GM23248 (cell line): Measurements from ENCODE around the gene RNF14. TPM values are rescaled to one million over a fixed set of nuclear protein-coding genes. Genes with fewer than 3 reads are reported as not detected.

Experiments
- DNase-seq: peaks from one replicate; pipeline ENCODE4 v3.0.0-alpha.2; 2015
- H2AFZ ChIP-seq: fragments of 200-600 bp; sonication (generic); 2 replicates; pipeline ENCODE4 v1.6.1; 2016; ENCODE audit warnings: antibody characterized with exemption
- H3F3A ChIP-seq: fragments of 200-600 bp; sonication (generic); 2 replicates; pipeline ENCODE4 v1.6.1; 2016; ENCODE audit warnings: mild to moderate bottlenecking, antibody characterized with exemption, mixed run types; ENCODE audit not compliant: insufficient read depth
- H3K27ac ChIP-seq: fragments of 200-600 bp; sonication (generic); 2 replicates; pipeline ENCODE4 v1.5.1; 2016; ENCODE audit warnings: mild to moderate bottlenecking
- H3K27me3 ChIP-seq: fragments of 200-600 bp; sonication (generic); replicated peaks from 2 replicates; pipeline ENCODE4 v1.6.1; 2016; ENCODE audit warnings: mild to moderate bottlenecking; ENCODE audit not compliant: insufficient read depth
- H3K36me3 ChIP-seq: fragments of 200-600 bp; sonication (generic); 2 replicates; pipeline ENCODE4 v1.6.1; 2016; ENCODE audit warnings: low read depth, mild to moderate bottlenecking
- H3K4me1 ChIP-seq: fragments of 200-600 bp; sonication (generic); 2 replicates; pipeline ENCODE4 v1.6.1; 2016; ENCODE audit warnings: mild to moderate bottlenecking; ENCODE audit not compliant: insufficient read depth
- H3K4me2 ChIP-seq: fragments of 200-600 bp; sonication (generic); one replicate; pipeline ENCODE4 v1.6.1; 2016; ENCODE audit warnings: mild to moderate bottlenecking; ENCODE audit not compliant: unreplicated experiment
- H3K4me3 ChIP-seq: fragments of 200-600 bp; sonication (generic); 2 replicates; pipeline ENCODE4 v1.5.1; 2016; ENCODE audit warnings: mild to moderate bottlenecking
- H3K79me2 ChIP-seq: fragments of 200-600 bp; sonication (generic); 2 replicates; pipeline ENCODE4 v1.6.1; 2016; ENCODE audit warnings: mild to moderate bottlenecking; ENCODE audit not compliant: insufficient read depth
- H3K9ac ChIP-seq: fragments of 200-600 bp; sonication (generic); 2 replicates; pipeline ENCODE4 v1.6.1; 2016; ENCODE audit warnings: mild to moderate bottlenecking
- H3K9me2 ChIP-seq: fragments of 200-600 bp; sonication (generic); 2 replicates; pipeline ENCODE4 v1.6.1; 2016; ENCODE audit warnings: mixed run types, mild to moderate bottlenecking, moderate library complexity; ENCODE audit not compliant: insufficient read depth
- H3K9me3 ChIP-seq: fragments of 200-600 bp; sonication (generic); one replicate; pipeline ENCODE4 v1.6.1; 2017; ENCODE audit warnings: low read depth
- H4K20me1 ChIP-seq: fragments of 200-600 bp; sonication (generic); 2 replicates; pipeline ENCODE4 v1.6.0; 2016; ENCODE audit not compliant: insufficient read depth
- EZH2 ChIP-seq: fragments of 200-600 bp; sonication (generic); IDR thresholded peaks from 2 replicates; pipeline ENCODE4 v1.6.1; 2018; ENCODE audit warnings: antibody characterized with exemption, mild to moderate bottlenecking; ENCODE audit not compliant: insufficient read depth, poor library complexity, severe bottlenecking
- EZH2phosphoT487 ChIP-seq: fragments of 200-600 bp; sonication (generic); IDR thresholded peaks from 2 replicates; pipeline ENCODE4 v1.6.1; 2018; ENCODE audit warnings: antibody characterized with exemption, moderate library complexity, mild to moderate bottlenecking, low read depth; ENCODE audit not compliant: insufficient read depth
- WGBS, 2 experiments: methylation state at CpG; one replicate each; pipeline ENCODE4 v1.1.6; 2015 to 2017; ENCODE audit warnings: low lambda C conversion rate in 2 of 2, low coverage in 1 of 2; ENCODE audit errors: missing lambda C conversion rate in 2 of 2; 5-methylcytosine and 5-hydroxymethylcytosine counted together
- in situ Hi-C: fragments of 300-500 bp; cut with MboI; formaldehyde crosslinking; loops from 2 replicates; pipeline ENCODE4 v1.15.0; 2020
- polyA plus RNA-seq: library from polyadenylated mRNA; unstranded; fragments of >200 nt; fragmentation: Nextera tagmentation; extraction: Ambion mirVana; gene quantifications from 2 replicates; pipeline ENCODE4 v1.2.1, GENCODE V29; 2016
- total RNA-seq: library from RNA; depleted of rRNA; stranded (reverse); fragments of >200 nt; shearing (Covaris generic); gene quantifications from 2 replicates; pipeline ENCODE4 v1.2.3, GENCODE V29; 2014

The RNF14 gene
- total and polyA plus RNA-seq, 2 experiments from 2014 or later, result 77.8 to 101 TPM

DNA sequence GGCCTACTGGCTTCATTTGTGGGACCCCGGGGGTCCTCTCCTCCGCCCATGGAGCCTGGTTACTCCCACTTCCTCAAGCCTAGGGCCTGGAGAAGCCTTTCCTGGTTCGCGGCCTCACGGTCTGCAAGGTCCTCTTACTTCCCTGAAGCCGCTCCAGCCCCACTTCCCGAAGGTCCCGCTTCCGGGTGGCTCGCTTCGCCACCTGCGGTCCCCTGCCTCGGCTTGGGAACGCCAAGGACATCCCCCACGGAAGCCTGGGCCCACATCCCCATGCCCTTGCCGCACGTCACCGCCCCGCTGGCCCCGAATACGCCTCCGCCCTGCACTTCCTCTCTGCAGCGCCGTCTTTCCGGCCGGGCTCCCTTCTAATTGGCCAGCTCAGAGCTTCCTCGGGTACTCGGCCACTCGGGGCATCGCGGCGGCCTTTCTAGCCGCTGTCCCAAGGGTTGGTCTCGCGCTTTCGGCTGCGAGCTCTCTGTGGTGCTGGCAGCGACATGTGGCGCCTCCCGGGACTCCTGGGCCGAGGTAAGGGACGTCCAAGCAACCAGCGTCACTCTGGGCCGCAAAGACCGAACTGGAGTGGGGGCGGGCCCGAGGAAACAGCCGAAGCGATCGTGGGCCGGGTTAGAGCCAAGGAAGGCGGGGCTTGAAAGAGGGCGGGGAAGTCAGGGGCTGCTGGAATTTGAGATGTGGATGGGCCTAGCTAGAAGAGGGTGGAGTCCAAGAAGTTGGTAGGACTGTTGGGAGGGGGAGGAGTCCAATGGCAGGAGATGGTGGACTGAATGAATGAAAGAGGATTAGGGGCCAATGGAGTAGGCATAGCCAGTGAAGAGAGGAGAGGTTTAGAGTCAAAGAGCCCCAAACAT lies 45.2 kb upstream of the RNF14 start, which contains the start of gene DELE1:
Gene DELE1, plus strand, starts transcription at position 424 of the 866 bp plus-strand sequence. Its CDS starts 71 bp downstream, at position 495.
- Histone ChIP-seq H3K4me2 (peak within 1 kb of the TSS; percentile 95), H3K27me3 (no peaks in the 10 kb centered on the region), H3K79me2 (peaks cover 41% of the 10 kb centered on the region), H4K20me1 (no peaks in the 10 kb centered on the region), H3K9me2 (no peaks in the 10 kb centered on the region), H3F3A (peaks cover 6% of the 10 kb centered on the region), H3K9ac (peak within 1 kb of the TSS; percentile 97), H2AFZ (peak within 1 kb of the TSS; percentile 84), H3K36me3 (peaks cover 15% of the 10 kb centered on the region; the same call in 1 of the 2 replicates), H3K4me3 (peak within 1 kb of the TSS; percentile 92), H3K4me1 (peaks cover 13% of the 10 kb centered on the region; the same call in 1 of the 2 replicates), H3K27ac (peak within 1 kb of the TSS; percentile 98), H3K9me3 (no peaks in the 10 kb centered on the region)
- no peak for TF ChIP-seq EZH2phosphoT487
- no peak for TF ChIP-seq EZH2
- in situ Hi-C loops, result no loop called here
- DNase-seq, result peak; percentile 98
- WGBS, 2 experiments, result 0 to 1% methylated on average over 53 of the region's 53 CpGs

- Histone ChIP-seq H3K27me3 (no peaks in the 10 kb centered on the region), H3F3A (peaks cover 6% of the 10 kb centered on the region), H3K27ac (no peak overlapping the region), H3K9ac (no peak overlapping the region), H2AFZ (no peak overlapping the region), H3K4me3 (no peak overlapping the region), H3K9me3 (no peaks in the 10 kb centered on the region), H3K79me2 (peaks cover 41% of the 10 kb centered on the region), H3K36me3 (peaks cover 35% of the 10 kb centered on the region; the same call in 1 of the 2 replicates), H3K4me2 (no peak overlapping the region), H4K20me1 (no peaks in the 10 kb centered on the region), H3K4me1 (peaks cover 13% of the 10 kb centered on the region; the same call in 1 of the 2 replicates), H3K9me2 (no peaks in the 10 kb centered on the region)
- WGBS, 2 experiments, result 61% methylated on average over 2 of the region's 2 CpGs
- DNase-seq, result no peak
- TF ChIP-seq EZH2 (no peak), EZH2phosphoT487 (no peak)
- in situ Hi-C loops, result no loop called here
Measured at GRCh38 chr5:141926434-141926833, 42.5 kb upstream of the RNF14 start.

DNA sequence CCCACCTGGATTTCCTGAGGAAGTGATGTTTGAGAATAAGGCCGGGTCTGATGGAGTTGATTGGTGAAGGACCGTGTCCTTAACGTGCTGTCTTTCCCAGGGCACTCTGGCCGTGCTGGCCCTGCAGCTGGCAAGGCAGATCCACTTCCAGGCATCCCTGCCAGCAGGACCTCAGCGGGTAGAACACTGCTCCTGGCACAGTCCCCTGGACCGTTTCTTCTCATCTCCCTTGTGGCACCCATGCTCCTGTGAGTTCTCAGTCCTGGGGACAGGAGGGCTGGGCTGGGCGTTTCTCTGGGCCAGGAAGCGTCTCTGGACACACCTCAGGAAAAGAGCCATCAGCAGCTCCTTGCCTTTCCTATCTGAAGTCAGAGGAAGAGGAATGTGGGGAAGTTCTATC lies 40.9 kb upstream of the RNF14 start:
- H3K4me3 ChIP-seq, result no peak overlapping the region
- DNase-seq, result no peak
- no peaks in the 10 kb centered on the region for H3K9me3 ChIP-seq
- H3K4me2 ChIP-seq, result no peak overlapping the region
- H3F3A ChIP-seq, result no peaks in the 10 kb centered on the region
- H3K4me1 ChIP-seq, result peaks cover 7% of the 10 kb centered on the region; the same call in 1 of the 2 replicates
- no peak overlapping the region for H3K9ac ChIP-seq
- peaks cover 39% of the 10 kb centered on the region; the same call in 1 of the 2 replicates for H3K36me3 ChIP-seq
- peaks cover 33% of the 10 kb centered on the region for H3K79me2 ChIP-seq
- TF ChIP-seq EZH2, result no peak
- TF ChIP-seq EZH2phosphoT487, result no peak
- no peaks in the 10 kb centered on the region for H4K20me1 ChIP-seq
- H3K27ac ChIP-seq, result no peak overlapping the region
- H2AFZ ChIP-seq, result no peak overlapping the region
- in situ Hi-C loops, result no loop called here
- no peaks in the 10 kb centered on the region for H3K9me2 ChIP-seq
- H3K27me3 ChIP-seq, result no peaks in the 10 kb centered on the region
- 85 to 86% methylated on average over 8 of the region's 8 CpGs for WGBS, 2 experiments

- H3K4me2 ChIP-seq, result no peak overlapping the region
- no peaks in the 10 kb centered on the region for H3K27me3 ChIP-seq
- H3K79me2 ChIP-seq, result peaks cover 26% of the 10 kb centered on the region
- H4K20me1 ChIP-seq, result no peaks in the 10 kb centered on the region
- H3K27ac ChIP-seq, result no peak overlapping the region
- H3K36me3 ChIP-seq, result peaks cover 44% of the 10 kb centered on the region
- H3K9me2 ChIP-seq, result no peaks in the 10 kb centered on the region
- no peak for DNase-seq
- in situ Hi-C loops, result no loop called here
- no peak overlapping the region for H3K4me3 ChIP-seq
- no peak overlapping the region for H3K9ac ChIP-seq
- H3K9me3 ChIP-seq, result no peaks in the 10 kb centered on the region
- 92 to 95% methylated on average over 19 of the region's 19 CpGs for whole genome bisulfite sequencing, 2 experiments
- peaks cover 3% of the 10 kb centered on the region; the same call in 1 of the 2 replicates for H3K4me1 ChIP-seq
- TF ChIP-seq EZH2phosphoT487 (no peak), EZH2 (no peak)
- no peak overlapping the region for H2AFZ ChIP-seq
- no peaks in the 10 kb centered on the region for H3F3A ChIP-seq
Measured at GRCh38 chr5:141929398-141930058, 39.4 kb upstream of the RNF14 start.
